ENCODE data around the gene RBL1.
"Not testable (repeated sequence)": the region's sequence is repeated elsewhere in the genome, so short reads cannot be mapped to it uniquely, and the experiment has no call there.

Gene RBL1

DNA sequence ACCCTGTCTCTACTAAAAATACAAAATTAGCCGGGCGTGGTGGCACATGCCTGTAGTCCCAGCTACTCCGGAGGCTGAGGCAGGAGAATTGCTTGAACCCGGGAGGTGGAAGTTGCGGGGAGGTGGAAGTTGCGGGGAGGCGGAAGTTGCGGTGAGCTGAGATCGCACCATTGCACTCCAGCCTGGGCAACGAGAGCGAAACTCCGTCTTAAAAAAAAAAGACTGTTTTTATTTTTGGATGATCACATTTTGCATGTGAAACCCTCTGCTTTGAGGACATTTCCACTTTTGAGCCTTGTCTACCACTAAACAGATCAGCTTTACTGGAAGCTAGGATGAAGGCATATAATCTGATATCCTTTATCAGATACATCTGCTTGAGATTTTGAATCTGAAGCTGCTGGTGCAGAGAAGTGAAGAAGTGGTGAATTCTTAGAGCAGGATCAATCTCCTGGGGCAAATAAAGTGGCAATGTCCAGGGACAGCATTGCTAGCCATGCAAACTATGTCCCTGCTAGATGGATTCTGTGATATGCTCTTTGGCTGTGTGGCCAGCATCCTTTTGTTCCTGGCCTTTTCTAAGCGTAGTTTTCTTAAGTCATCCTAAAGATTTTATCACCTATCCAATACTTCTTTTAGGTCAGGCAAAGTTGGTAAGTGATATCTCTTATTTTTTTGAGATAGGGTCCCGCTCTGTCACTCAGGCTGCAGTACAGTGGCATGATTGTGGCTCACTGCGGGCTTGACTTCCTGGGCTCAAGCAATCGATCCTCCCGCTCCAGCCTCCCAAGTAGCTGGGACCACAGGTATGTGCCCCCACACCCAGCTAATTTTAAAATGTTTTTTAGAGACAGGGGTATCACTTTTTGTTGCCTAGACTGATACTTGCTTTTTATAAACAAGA is 23.3 kb downstream of the RBL1 start:
- no peak for DNase-seq

DNA sequence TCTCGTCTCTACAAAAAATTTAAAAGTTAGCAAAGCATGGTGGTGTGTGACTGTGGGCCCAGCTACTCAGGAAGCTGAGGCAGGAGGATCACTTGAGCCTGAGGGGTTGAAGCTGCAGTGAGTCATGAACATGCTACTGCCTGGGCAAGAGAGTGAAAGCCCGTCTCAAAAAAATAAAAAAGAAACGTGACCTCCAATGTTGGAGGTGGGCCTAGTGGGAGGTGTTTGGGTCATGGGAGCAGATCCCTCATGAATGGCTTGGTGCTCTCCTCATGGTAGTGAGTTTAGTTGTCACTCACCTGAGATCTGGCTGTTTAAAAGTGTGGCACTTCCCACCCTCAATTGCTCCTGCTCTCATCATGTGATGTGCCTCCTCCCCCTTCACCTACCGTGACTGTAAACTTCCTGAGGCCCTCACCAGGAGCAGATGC is 24.3 kb downstream of the RBL1 start:
- no peak for DNase-seq

DNA sequence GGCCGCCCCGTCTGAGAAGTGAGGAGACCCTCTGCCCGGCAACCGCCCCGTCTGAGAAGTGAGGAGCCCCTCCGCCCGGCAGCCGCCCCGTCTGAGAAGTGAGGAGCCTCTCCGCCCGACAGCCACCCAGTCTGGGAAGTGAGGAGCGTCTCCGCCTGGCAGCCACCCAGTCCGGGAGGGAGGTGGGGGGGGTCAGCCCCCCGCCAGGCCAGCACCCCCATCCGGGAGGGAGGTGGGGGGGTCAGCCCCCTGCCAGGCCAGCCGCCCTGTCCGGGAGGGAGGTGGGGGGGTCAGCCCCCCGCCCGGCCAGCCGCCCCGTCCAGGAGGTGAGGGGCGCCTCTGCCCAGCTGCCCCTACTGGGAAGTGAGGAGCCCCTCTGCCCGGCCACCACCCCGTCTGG is 26.2 kb downstream of the RBL1 start:
- not testable (repeated sequence) for DNase-seq

DNA sequence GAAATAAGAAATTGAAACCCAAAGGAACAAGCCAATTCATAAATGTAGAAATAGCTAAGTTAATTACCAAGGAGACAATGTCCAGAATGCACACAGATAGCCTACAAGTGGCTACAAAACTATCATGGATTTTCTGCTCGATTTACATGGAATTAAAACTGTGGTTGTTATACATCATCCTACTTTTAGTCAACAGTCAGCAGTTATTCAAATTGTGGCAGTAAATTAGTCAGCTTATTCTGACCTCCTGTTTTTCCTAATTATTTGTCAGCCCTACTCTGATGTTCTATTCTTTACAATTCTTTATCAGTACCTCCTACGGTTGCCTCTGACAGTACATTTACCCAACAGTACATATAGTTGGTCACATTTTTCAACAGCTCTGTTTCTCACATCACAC is 29.6 kb downstream of the RBL1 start:
- DNase-seq, result no peak

DNA sequence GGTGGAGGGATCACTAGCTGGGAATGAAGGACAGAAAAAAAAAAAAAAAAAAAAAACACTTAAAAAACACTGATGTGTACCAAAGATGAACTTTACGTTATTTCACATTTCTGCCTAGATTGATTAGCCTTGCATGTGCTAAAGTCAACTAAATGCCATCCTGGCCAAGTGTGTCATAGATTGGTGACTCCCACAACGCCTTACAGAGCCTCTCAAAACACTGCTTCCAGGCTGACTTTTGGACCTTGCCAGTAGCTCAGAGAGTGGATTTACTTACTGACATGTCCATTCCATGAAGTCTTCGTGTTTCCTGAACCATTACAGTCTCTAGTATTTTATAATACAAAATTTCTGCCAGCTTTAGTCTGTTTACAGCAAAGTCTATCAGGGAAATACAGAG is 40.5 kb downstream of the RBL1 start:
- no peak for DNase-seq

DNA sequence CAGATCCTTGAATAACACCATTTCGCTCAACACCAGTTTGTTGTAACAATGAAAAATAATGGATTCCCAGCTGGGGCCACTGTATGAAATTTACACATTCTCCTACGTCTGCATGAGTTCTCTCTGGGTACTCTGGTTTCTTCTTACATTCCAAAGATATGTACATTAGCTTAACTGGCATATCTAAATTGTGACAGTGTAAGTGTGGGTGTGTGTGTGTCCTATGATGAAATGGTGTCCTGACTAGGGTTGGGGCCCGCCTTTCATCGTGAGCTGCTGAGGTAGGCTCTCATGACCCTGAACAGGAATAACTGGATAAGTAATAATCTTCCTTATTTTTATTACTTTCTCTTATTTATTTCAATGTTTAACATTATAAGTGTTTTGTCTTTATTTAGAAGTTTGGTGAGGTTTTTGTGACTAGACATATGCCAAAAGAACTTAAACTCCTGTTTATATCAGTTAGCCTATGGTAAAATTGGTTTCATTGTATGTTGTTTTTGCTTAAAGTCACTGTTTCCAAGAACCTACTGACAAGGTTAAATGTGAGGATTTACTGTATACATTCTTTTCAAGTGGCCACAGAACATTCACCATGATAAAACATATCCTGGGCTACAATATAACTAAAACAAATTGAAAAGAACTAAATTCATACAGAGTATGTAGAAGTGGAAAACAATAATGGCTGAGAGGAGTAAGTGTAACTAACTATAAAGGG is 42.4 kb downstream of the RBL1 start:
- no peak for DNase-seq

DNA sequence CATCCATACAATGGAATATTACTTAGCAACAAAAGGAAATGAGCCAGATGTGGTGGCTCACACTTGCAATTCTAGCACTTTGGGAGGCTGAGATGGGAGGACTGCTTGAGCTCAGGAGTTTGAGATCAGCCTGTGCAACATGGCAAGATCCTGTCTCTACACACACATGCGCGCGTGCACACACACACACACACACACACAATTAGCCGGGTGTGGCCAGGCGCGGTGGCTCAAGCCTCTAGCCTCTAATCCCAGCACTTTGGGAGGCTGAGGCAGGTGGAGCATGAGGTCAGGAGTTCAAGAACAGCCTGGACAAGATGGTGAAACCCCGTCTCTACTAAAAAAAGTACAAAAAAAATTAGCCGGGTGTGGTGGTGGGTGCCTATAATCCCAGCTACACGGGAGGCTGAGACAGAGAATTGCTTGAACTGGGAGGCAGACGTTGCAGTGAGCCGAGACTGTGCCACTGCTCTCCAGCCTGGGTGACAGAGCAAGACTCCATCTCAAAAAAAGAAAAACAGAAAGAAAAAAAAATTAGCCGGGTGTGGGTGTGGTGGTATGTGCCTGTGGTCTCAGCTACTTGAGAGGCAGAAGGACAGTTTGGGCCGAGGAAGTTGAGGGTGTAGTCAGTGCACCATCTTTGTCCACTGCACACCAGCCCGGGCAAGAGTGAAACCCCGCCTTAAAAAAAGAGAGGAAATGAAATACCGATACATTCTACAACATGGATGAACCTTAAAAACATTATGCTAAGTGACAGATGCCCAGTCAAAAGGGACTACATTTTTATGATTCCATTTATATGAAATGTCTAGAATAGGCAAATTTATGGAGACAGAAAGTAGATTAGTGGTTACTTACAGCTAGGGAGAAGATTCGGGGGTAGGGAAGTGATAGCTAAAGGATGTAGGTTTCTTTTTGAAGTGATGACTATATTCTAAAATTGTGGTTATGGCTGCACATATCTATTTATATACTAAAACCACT is 52.5 kb downstream of the RBL1 start:
- peak; percentile 31 for DNase-seq

DNA sequence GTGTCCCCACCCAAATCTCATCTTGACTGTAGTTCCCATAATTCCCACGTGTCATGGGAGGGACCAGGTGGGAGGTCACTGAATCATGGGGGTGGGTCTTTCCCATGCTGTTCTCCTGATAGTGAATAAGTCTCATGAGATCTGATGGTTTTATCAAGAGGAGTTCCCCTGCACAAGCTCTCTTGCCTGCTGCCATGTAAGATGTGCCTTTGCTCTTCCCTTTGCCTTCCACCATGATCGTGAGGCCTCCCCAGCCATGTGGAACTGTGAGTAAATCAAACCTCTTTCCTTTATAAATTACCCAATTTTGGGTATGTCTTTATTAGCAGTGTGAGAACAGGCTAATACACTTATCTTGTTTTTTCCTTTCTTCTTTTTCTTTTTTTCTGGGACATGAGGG is 56.4 kb downstream of the RBL1 start:
- DNase-seq, result not testable (repeated sequence)

DNA sequence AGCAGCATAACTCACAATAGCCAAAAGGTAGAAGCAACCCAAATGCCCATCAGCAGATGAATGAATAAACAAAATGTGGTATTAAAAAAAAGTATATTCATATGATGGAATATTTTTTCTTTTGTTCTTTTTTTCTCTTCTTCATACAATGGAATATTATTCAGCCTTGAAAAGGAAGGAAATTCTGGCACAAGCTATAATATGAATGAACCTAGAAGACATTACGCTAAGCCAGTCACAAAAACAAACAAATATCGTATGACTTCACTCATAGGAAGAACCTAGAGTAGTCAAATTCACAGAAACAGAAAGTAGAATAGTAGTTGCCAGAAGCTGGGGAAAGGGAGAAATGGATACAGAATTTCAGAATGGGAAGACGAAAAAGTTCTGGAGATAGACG is 63.7 kb downstream of the RBL1 start:
- no peak for DNase-seq

DNA sequence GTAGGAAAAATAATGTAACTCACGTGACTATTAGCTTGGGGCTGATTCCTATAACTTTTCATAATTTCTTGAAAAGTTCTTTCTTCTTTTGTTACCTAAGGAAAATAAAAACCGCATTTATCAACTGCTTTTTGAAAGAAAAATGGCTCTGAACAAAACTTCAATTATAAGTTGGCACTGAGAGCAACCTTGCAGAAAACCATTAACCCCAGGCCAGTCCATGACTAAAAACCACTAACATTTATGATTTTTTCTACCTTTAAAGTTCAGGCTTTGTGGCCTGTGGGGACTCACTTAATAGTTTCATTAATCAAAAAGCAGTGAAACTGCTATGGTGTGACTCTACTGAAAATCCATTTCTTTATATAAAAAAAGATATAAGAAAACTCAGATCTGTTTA is 75.2 kb downstream of the RBL1 start:
- DNase-seq, result no peak

DNA sequence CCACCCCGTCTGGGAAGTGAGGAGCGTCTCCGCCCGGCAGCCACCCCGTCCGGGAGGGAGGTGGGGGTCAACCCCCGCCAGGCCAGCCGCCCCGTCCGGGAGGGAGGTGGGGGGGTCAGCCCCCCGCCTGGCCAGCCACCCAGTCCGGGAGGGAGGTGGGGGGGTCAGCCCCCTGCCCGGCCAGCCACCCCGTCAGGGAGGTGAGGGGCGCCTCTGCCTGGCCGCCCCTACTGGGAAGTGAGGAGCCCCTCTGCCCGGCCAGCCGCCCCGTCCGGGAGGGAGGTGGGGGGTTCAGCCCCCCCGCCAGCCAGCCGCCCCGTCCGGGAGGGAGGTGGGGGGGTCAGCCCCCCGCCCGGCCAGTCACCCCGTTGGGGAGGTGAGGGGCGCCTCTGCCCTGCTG is 83.2 kb downstream of the RBL1 start:
- DNase-seq, result not testable (repeated sequence)

DNA sequence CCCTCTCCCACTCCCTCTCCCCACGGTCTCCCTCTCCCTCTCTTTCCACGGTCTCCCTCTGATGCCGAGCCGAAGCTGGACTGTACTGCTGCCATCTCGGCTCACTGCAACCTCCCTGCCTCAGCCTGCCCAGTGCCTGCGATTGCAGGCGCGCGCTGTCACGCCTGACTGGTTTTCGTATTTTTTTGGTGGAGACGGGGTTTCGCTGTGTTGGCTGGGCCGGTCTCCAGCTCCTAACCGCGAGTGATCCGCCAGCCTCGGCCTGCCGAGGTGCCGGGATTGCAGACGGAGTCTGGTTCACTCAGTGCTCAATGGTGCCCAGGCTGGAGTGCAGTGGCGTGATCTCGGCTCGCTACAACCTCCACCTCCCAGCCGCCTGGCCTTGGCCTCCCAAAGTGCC is 83.9 kb downstream of the RBL1 start:
- not testable (repeated sequence) for DNase-seq

DNA sequence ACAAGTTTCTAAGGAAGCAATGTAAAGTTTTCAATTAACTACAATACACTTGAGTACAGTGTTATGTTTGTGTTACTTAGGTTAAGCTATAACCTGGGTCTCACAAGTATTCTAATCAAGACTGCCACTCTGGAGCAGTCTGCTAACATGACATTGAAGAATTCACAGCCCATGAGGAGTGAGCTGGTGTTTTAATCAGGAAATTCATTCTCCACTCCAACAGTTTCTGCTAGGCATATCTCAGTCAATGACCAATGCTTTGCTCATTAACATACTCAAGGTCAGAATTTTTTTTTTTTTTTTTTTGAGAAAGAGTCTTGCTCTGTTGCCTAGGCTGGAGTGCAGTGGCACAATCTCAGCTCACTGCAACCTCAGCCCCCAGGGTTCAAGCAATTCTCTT is 84.7 kb downstream of the RBL1 start:
- no peak for DNase-seq

DNA sequence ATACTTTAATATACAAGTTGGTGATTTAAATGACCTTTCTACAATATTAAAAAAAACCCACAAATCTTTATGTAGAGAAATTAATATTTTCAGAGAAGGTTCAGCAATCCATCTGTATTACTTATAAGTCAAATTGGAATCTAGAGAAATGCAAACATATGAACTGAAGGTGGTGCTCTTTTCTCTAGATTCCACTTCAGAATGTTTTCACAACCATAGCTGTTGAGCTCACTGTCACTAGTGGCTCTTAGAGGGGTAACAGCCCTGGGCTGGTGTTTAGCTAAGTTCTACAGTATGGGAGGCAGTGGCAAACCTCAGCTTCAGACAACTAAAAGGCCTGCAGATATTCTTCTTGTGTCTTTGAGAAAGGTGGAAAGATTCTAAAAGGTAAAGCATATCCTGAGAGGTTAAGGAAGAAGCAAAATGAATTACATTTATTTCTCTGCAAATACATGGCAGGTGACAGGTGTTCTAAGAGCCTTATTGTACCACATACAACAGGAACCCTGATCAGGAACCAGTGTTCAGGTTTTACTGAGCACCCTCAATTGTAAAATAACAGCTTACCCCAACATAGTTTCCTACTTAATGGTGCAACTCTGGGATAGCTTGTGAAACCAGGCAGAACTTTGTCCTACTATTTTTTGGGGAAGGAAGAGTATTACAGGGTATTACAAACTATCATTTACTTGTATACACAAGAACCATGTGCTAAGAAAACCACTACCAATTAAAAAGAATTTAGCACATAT is 87.7 kb downstream of the RBL1 start:
- DNase-seq, result peak; percentile 34

DNA sequence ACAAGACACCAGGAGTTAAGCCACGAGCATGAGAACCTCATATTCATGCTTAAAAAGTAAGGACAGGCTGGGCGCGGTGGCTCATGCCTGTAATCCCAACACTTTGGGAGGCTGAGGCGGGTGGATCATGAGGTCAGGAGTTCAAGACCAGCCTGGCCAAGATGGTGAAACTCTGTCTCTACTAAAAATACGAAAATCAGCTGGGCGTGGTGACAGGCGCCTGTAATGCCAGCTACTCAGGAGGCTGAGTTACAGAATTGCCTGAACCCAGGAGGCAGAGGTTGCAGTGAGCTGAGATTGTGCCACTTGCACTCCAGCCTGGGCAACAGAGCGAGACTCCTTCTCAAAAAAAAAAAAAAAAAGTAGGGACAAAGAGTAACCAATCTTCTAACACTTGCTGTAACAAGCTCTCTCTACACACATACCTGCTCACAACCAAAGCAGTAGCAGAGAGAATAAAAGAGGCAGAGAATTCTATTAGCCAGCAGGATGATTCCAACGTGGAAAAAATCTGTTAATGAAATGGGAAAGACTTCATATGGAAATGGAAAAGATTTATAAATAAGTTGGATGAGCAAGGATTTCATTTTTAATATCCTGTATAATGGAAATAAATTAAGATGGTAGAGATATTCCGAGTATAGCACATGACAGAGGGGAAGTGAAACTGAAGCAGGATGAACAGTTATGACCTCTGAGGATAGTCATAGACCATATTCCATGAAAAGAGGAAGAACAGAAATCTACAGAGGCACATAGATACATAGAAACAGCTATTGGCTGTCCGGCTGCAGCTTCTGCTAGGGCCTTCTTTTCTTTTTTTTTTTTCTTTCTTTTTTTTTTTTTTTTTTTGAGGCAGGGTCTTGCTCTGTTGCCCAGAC is 90.5 kb downstream of the RBL1 start:
- DNase-seq, result peak; percentile 25

DNA sequence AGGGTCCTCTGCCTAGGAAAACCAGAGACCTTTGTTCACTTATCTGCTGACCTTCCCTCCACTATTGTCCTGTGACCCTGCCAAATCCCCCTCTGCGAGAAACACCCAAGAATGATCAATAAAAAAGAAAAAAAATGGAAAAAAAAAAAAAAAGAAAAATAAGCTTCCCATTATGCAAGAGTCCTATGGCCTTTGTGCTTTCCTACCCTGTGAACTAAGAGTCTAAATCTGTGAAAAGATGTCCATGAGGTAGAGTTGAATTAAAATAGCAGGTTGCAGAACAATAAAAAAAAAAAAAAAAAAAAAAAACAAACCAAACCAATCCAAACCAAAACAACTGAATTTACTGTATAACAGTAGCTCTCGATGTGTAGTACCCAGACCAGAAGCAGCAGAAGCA is 94.2 kb downstream of the RBL1 start:
- not testable (repeated sequence) for DNase-seq

DNA sequence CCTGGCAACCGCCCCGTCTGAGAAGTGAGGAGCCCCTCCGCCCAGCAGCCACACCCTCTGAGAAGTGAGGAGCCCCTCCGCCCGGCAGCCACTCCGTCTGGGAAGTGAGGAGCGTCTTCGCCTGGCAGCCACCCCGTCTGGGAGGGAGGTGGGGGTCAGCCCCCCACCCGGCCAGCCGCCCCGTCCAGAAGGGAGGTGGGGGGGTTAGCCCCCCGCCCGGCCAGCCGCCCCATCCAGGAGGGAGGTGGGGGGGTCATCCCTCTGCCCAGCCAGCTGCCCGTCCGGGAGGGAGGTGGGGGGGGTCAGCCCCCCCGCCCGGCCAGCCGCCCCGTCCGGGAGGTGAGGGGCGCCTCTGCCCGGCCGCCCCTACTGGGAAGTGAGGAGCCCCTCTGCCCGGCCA is 95.6 kb downstream of the RBL1 start:
- not testable (repeated sequence) for DNase-seq

DNA sequence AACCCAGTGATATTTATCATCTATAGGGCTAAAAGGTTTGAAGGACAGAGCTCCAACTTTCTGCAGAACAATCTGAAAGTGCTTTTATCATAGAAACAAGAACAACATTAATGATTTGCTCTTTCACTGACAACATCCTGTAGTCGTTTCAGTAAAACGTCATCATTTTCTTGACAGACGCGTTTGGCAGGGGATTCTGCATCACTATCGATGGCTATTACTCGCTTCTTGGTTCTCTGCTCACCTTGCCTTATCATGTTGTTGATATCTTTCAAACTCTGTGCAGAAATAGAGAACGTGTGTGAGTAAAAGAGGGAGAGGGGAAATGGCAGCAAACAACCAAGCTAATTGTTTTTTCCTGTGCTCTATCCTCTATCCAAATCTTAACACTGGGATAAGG is 97.1 kb downstream of the RBL1 start:
- DNase-seq, result peak; percentile 49

DNA sequence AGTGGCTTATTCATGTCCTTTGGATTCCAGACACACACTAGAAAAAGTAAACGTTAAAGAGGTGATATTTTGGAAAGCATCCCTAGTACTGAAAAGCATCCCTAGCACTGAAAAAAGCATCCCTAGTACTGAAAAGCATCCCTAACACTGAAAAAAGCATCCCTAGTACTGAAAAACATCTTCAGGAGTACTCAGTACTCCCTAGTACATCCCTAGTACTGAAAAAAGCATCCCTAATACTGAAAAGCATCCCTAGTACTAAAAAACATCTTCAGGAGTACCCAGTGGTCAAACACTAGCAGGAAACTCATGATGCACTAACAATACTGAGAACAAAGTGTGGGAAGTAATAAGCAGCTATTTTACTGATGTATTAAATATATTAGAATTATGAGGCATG is 98.7 kb downstream of the RBL1 start:
- no peak for DNase-seq

DNA sequence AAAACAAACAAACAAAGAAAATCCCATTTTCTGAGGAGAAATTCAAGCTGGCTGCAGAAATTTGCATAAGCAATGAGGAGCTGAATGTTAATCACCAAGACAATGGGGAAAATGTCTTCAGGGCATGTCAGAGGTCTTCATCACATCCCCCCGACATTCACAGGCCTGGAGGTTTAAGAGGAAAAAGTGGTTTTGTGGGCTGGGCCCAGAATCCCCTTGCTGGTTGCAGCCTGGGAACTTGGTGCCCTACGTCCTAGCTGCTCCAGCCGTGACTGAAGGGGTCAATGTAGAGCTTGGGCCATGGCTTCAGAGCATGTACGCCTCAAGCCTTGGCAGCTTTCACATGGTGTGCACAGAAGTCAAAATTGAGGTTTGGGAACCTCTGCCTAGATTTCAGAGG is 101.6 kb downstream of the RBL1 start:
- not testable (repeated sequence) for DNase-seq

DNA sequence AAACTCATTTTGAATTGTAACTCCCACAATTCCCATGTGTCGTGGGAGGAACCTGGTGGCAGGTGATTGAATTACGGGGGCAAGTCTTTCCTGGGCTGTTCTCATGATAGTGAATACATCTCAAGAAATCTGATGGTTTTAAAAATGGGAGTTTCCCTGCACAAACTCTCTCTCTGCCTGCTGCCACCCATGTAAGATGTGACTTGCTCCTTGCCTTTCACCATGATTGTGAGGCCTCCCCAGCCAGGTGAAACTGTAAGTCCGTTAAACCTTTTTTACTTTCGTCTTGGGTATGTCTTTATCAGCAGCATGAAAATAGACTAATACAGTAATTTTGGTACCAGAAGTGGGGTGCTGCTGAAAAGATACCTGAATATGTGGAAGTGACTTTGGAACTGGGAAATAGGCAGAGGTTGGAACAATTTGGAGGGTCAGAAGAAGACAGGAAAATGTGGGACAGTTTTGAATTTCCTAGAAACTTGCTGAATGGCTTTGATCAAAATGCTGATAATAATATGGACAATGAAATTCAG is 102.9 kb downstream of the RBL1 start:
- no peak for DNase-seq

Measured in CD4-positive, alpha-beta T cell treated with Interferon gamma for 1 hour (primary cell).